GM18502 (cell line): ENCODE results near the gene ARHGEF38.

Source experiments
- ATAC-seq: cut with Tn5 transposase; IDR thresholded peaks from one replicate; pipeline ENCODE4 v1.9.1; 2021; ENCODE audit warnings: mild to moderate bottlenecking; ENCODE audit not compliant: unreplicated experiment, poor library complexity

The ARHGEF38 gene

GRCh38 chr4:105551965-105552746 is at the start of gene ARHGEF38:
TSS of gene ARHGEF38 (plus strand) at chr4:105552620. CDS start at chr4:105552766, 146 bp downstream.
- ATAC-seq = no peak

- ATAC-seq = no peak
Observed at GRCh38 chr4:105503484-105503883, 48.9 kb upstream of the ARHGEF38 start.

GRCh38 chr4:105504744-105505143 is 47.7 kb upstream of the ARHGEF38 start:
- no peak for ATAC-seq

GRCh38 chr4:105509291-105509690 is 43.1 kb upstream of the ARHGEF38 start:
- peak; percentile 96 for ATAC-seq

GRCh38 chr4:105509714-105510113 is 42.7 kb upstream of the ARHGEF38 start:
- no peak for ATAC-seq

GRCh38 chr4:105510245-105510644 is 42.2 kb upstream of the ARHGEF38 start:
- ATAC-seq = no peak

- ATAC-seq = peak; percentile 79
Observed at GRCh38 chr4:105520819-105521790, 31.3 kb upstream of the ARHGEF38 start.

GRCh38 chr4:105526656-105527055 is 25.8 kb upstream of the ARHGEF38 start:
- ATAC-seq = no peak

GRCh38 chr4:105527081-105527480 is 25.3 kb upstream of the ARHGEF38 start:
- ATAC-seq = no peak

GRCh38 chr4:105536601-105537000 is 15.8 kb upstream of the ARHGEF38 start:
- ATAC-seq = no peak

- ATAC-seq = no peak
Observed at GRCh38 chr4:105541420-105541819, 11.0 kb upstream of the ARHGEF38 start.

- ATAC-seq = no peak
Observed at GRCh38 chr4:105542039-105542438, 10.4 kb upstream of the ARHGEF38 start.

- no peak for ATAC-seq
Observed at GRCh38 chr4:105543346-105543745, 9.1 kb upstream of the ARHGEF38 start.

- no peak for ATAC-seq
Observed at GRCh38 chr4:105543881-105544280, 8.5 kb upstream of the ARHGEF38 start.

- ATAC-seq = no peak
Observed at GRCh38 chr4:105544520-105545286, 7.7 kb upstream of the ARHGEF38 start.

GRCh38 chr4:105546086-105546485 is 6.3 kb upstream of the ARHGEF38 start:
- no peak for ATAC-seq

- no peak for ATAC-seq
Observed at GRCh38 chr4:105547769-105548168, 4.7 kb upstream of the ARHGEF38 start.

- ATAC-seq = no peak
Observed at GRCh38 chr4:105548483-105548882, 3.9 kb upstream of the ARHGEF38 start.

GRCh38 chr4:105550641-105551040 is 1.8 kb upstream of the ARHGEF38 start:
- ATAC-seq = no peak

GRCh38 chr4:105555409-105555808 is 3.0 kb downstream of the ARHGEF38 start:
- ATAC-seq = no peak
